ENCODE data around the gene ALAD.
"Not testable (repeated sequence)": the region's sequence is repeated elsewhere in the genome, so short reads cannot be mapped to it uniquely, and the experiment has no call there.

ALAD gene

GRCh38 chr9:113372059-113372458 lies 29.0 kb downstream of the ALAD start:
- no peak for DNase-seq

GRCh38 chr9:113370806-113371325 lies 30.2 kb downstream of the ALAD start:
- DNase-seq = no peak

- DNase-seq = no peak
Observed at GRCh38 chr9:113369855-113370140, 31.3 kb downstream of the ALAD start.

GRCh38 chr9:113368982-113369854 lies 31.9 kb downstream of the ALAD start:
- no peak for DNase-seq

- DNase-seq = no peak
Observed at GRCh38 chr9:113368348-113368981, 32.6 kb downstream of the ALAD start.

- not testable (repeated sequence) for DNase-seq
Observed at GRCh38 chr9:113365652-113366051, 35.4 kb downstream of the ALAD start.

- no peak for DNase-seq
Observed at GRCh38 chr9:113364951-113365350, 36.1 kb downstream of the ALAD start.

- no peak for DNase-seq
Observed at GRCh38 chr9:113363336-113363735, 37.7 kb downstream of the ALAD start.

- DNase-seq = no peak
Observed at GRCh38 chr9:113361304-113362018, 39.6 kb downstream of the ALAD start.

- DNase-seq = no peak
Observed at GRCh38 chr9:113360242-113360842, 40.7 kb downstream of the ALAD start.

GRCh38 chr9:113359385-113359784 lies 41.7 kb downstream of the ALAD start:
- DNase-seq = no peak

- DNase-seq = no peak
Observed at GRCh38 chr9:113356686-113357292, 44.3 kb downstream of the ALAD start.

GRCh38 chr9:113355040-113355596 lies 46.0 kb downstream of the ALAD start:
- no peak for DNase-seq

- DNase-seq = no peak
Observed at GRCh38 chr9:113352411-113352810, 48.7 kb downstream of the ALAD start.

- DNase-seq = no peak
Observed at GRCh38 chr9:113352006-113352405, 49.1 kb downstream of the ALAD start.

GRCh38 chr9:113350937-113351336 lies 50.1 kb downstream of the ALAD start:
- DNase-seq = no peak

GRCh38 chr9:113350107-113350661 lies 50.9 kb downstream of the ALAD start:
- no peak for DNase-seq

- DNase-seq = no peak
Observed at GRCh38 chr9:113349445-113350094, 51.5 kb downstream of the ALAD start, which contains the start of gene BSPRY. Gene BSPRY, plus strand, starts transcription at chr9:113349541. Its CDS starts 39 bp downstream, at chr9:113349580.

GRCh38 chr9:113349066-113349444 lies 52.0 kb downstream of the ALAD start:
- DNase-seq = no peak

- no peak for DNase-seq
Observed at GRCh38 chr9:113348437-113348836, 52.6 kb downstream of the ALAD start.

- DNase-seq = no peak
Observed at GRCh38 chr9:113345671-113346070, 55.4 kb downstream of the ALAD start.

GRCh38 chr9:113345190-113345589 lies 55.9 kb downstream of the ALAD start:
- DNase-seq = no peak
